Fibroblast of pulmonary artery (primary cell): ENCODE data around the gene GPR39.

ENCODE experiments used
- DNase-seq: peaks from one replicate; pipeline ENCODE4 v3.0.0-alpha.2; 2010; ENCODE audit warnings: low read depth
- H3K4me3 ChIP-seq: replicated peaks from 2 replicates; pipeline ENCODE4 v1.5.1; 2011; ENCODE audit warnings: low read depth, mild to moderate bottlenecking, control low read depth, low read length, moderate library complexity
- TF ChIP-seq, protein P1 (sequence below): IDR thresholded peaks from 2 replicates; pipeline ENCODE4 v1.5.1; 2011; ENCODE audit warnings: mild to moderate bottlenecking, control low read depth, low read length, inconsistent platforms; ENCODE audit errors: missing control alignments

The GPR39 gene

GRCh38 chr2:132468821-132469675 lies 52.4 kb downstream of the GPR39 start:
- TF ChIP-seq, protein P1, sequence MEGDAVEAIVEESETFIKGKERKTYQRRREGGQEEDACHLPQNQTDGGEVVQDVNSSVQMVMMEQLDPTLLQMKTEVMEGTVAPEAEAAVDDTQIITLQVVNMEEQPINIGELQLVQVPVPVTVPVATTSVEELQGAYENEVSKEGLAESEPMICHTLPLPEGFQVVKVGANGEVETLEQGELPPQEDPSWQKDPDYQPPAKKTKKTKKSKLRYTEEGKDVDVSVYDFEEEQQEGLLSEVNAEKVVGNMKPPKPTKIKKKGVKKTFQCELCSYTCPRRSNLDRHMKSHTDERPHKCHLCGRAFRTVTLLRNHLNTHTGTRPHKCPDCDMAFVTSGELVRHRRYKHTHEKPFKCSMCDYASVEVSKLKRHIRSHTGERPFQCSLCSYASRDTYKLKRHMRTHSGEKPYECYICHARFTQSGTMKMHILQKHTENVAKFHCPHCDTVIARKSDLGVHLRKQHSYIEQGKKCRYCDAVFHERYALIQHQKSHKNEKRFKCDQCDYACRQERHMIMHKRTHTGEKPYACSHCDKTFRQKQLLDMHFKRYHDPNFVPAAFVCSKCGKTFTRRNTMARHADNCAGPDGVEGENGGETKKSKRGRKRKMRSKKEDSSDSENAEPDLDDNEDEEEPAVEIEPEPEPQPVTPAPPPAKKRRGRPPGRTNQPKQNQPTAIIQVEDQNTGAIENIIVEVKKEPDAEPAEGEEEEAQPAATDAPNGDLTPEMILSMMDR, result no peak
- DNase-seq, result no peak
- no peak overlapping the region for H3K4me3 ChIP-seq

DNA sequence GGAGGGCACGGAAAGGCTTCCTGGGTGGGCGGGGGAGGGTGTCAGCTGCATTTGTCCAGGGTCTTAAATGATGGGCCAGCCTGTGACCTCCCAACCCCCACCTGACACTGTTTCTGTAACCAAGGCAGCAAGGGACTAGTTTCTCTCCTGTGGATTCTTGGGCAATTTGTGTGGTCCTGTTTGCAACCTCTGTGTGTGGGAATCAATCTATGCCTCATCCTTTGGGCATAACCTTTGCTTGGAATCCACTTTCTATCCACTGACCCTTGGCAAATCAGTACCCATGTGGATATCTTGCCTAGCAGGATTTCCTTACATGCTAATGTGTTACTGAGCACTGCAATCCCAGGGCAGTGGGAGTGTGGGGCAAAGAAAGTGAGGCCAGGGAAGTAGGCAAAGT lies 54.1 kb downstream of the GPR39 start:
- DNase-seq, result no peak
- TF ChIP-seq, protein P1, result no peak
- H3K4me3 ChIP-seq, result no peak overlapping the region

- TF ChIP-seq, protein P1, result no peak
- H3K4me3 ChIP-seq, result no peak overlapping the region
- no peak for DNase-seq
Measured at GRCh38 chr2:132473174-132473883, 56.7 kb downstream of the GPR39 start.

GRCh38 chr2:132475615-132476014 lies 59.0 kb downstream of the GPR39 start:
- no peak for DNase-seq
- no peak overlapping the region for H3K4me3 ChIP-seq
- TF ChIP-seq, protein P1, result no peak

DNA sequence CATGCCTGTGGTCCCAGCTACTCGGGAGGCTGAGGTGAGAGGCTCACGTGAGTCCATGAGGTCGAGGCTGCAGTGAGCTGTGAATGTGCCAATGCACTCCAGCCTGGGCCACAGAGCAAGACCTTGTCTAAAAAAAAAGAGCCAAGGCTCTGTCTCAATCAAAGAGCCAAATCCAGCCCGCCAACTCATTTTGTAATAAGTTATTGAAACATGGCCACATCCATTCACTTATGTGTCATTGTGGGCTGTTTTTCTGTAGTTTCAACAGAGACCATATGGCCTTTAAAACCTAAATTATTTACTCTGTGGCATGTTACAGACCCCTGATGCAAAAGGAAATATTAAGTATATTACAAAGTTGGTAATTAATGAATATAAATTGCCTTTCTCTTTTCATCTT lies 60.8 kb downstream of the GPR39 start:
- no peak overlapping the region for H3K4me3 ChIP-seq
- TF ChIP-seq, protein P1, result no peak
- DNase-seq, result no peak

DNA sequence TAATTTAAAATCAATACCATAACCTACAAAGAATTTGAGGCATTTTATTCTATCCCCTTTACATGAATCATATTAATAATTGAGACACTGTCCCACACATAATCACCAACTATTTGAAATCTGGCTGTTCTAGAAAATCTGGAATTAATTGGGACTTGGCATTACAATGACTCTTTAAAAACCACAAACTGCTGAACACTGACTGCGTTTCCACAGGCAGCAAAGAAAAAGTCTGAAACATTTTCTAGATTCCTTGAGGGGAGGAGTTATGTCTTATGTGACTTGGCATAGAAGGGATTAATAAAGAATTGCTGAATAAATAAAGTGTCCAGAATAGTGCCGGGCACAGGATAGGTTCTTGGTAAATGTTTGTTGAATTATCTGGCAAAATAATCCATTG lies 61.4 kb downstream of the GPR39 start:
- H3K4me3 ChIP-seq, result no peak overlapping the region
- TF ChIP-seq, protein P1, result no peak
- DNase-seq, result no peak
